H1 (cell line): ENCODE measurements around the gene CCDC28B. TPM values are rescaled to one million over a fixed set of nuclear protein-coding genes. Genes with fewer than 3 reads are reported as not detected.

Source experiments
- ATF3 ChIP-seq: IDR thresholded peaks from 2 replicates; pipeline ENCODE4 v1.6.1; 2011; ENCODE audit warnings: low read depth, mild to moderate bottlenecking, low read length; ENCODE audit not compliant: insufficient read depth
- BRCA1 ChIP-seq: IDR thresholded peaks from 2 replicates; pipeline ENCODE4 v1.6.1; 2012; ENCODE audit warnings: low read depth, low read length, improper control_type of control experiment
- CBX8 ChIP-seq: fragments of 300-800, 300-1000 bp; sonication (generic); IDR thresholded peaks from 2 replicates; pipeline ENCODE4 v1.7.1; 2016; ENCODE audit warnings: low read depth, low read length, borderline replicate concordance
- CHD1 ChIP-seq: IDR thresholded peaks from 2 replicates; pipeline ENCODE4 v1.6.1; 2012; ENCODE audit warnings: low read depth, low read length, improper control_type of control experiment
- CREB1 ChIP-seq: IDR thresholded peaks from 2 replicates; pipeline ENCODE4 v1.6.1; 2012; ENCODE audit warnings: inconsistent platforms
- EGR1 ChIP-seq: IDR thresholded peaks from 2 replicates; pipeline ENCODE4 v1.6.1; 2011; ENCODE audit warnings: low read depth, low read length, borderline replicate concordance
- EP300 ChIP-seq, 2 experiments: IDR thresholded peaks; 1 replicate in 1 of 2; 2 replicates in 1 of 2; pipeline ENCODE4 v1.6.1; 2011 to 2012; ENCODE audit warnings: low read depth in 2 of 2, low read length in 2 of 2, mild to moderate bottlenecking in 2 of 2, borderline replicate concordance in 1 of 2, inconsistent platforms in 1 of 2, moderate library complexity in 1 of 2
- EZH2 ChIP-seq: fragments of 200-600 bp; sonication (generic); IDR thresholded peaks from 2 replicates; pipeline ENCODE4 v1.7.1; 2012; ENCODE audit warnings: low read depth, mild to moderate bottlenecking, moderate library complexity, low read length, inconsistent platforms; ENCODE audit not compliant: severe bottlenecking
- GTF2F1 ChIP-seq: IDR thresholded peaks from 2 replicates; pipeline ENCODE4 v1.6.1; 2012; ENCODE audit warnings: low read depth, low read length, improper control_type of control experiment, borderline replicate concordance
- MAX ChIP-seq: IDR thresholded peaks from 2 replicates; pipeline ENCODE4 v1.6.1; 2012; ENCODE audit warnings: inconsistent platforms
- NRF1 ChIP-seq: IDR thresholded peaks from 2 replicates; pipeline ENCODE4 v1.6.1; 2011; ENCODE audit warnings: mild to moderate bottlenecking, low read depth, low read length, improper control_type of control experiment
- POLR2AphosphoS5 ChIP-seq: IDR thresholded peaks from 2 replicates; pipeline ENCODE4 v1.6.1; 2011; ENCODE audit warnings: low read depth, low read length
- POU5F1 ChIP-seq: IDR thresholded peaks from 2 replicates; pipeline ENCODE4 v1.6.1; 2011; ENCODE audit warnings: low read depth, mild to moderate bottlenecking, low read length, moderate library complexity
- RAD21 ChIP-seq, 2 experiments: IDR thresholded peaks in 1 of 2; conservative IDR thresholded peaks in 1 of 2; 2 replicates each; pipeline ENCODE4 v1.6.1; 2011; ENCODE audit warnings: low read depth in 2 of 2, low read length in 2 of 2, improper control_type of control experiment in 1 of 2, inconsistent platforms in 1 of 2, mild to moderate bottlenecking in 1 of 2, moderate library complexity in 1 of 2
- RNF2 ChIP-seq: fragments of 200-900, 300-1000 bp; sonication (generic); IDR thresholded peaks from 2 replicates; pipeline ENCODE4 v1.7.1; 2016; ENCODE audit warnings: borderline replicate concordance, low read depth, mild to moderate bottlenecking, antibody characterized with exemption, low read length; ENCODE audit not compliant: poor library complexity, severe bottlenecking; ENCODE audit errors: missing control alignments
- SAP30 ChIP-seq: fragments of 300-600 bp; sonication (generic); IDR thresholded peaks from 2 replicates; pipeline ENCODE4 v1.7.1; 2012; ENCODE audit warnings: low read length, moderate library complexity, mild to moderate bottlenecking, inconsistent platforms; ENCODE audit not compliant: insufficient read depth, insufficient replicate concordance
- SIX5 ChIP-seq: IDR thresholded peaks from 2 replicates; pipeline ENCODE4 v1.6.1; 2011; ENCODE audit warnings: mild to moderate bottlenecking, low read depth, low read length
- SP2 ChIP-seq: IDR thresholded peaks from 2 replicates; pipeline ENCODE4 v1.6.1; 2012; ENCODE audit warnings: mild to moderate bottlenecking, low read length, inconsistent platforms
- SUZ12 ChIP-seq: fragments of 200-600 bp; sonication (generic); IDR thresholded peaks from 2 replicates; pipeline ENCODE4 v1.6.1; 2012; ENCODE audit warnings: mild to moderate bottlenecking, inconsistent platforms, low read length, moderate library complexity, mixed read lengths
- TAF7 ChIP-seq: optimal IDR thresholded peaks from 2 replicates; pipeline ENCODE3; 2011; ENCODE audit warnings: low read depth, mild to moderate bottlenecking, inconsistent platforms, low read length, moderate library complexity, borderline replicate concordance
- TCF12 ChIP-seq: IDR thresholded peaks from 2 replicates; pipeline ENCODE4 v1.6.1; 2011; ENCODE audit warnings: low read depth, mild to moderate bottlenecking, low read length
- ZNF274 ChIP-seq: IDR thresholded peaks from 2 replicates; pipeline ENCODE4 v1.7.0; 2012; ENCODE audit warnings: low read length, borderline replicate concordance; ENCODE audit errors: extremely low read depth
- polyA plus RNA-seq, 7 experiments: library from polyadenylated mRNA; depleted of rRNA in 3 of 7; stranded (reverse) in 5 of 7; unstranded in 2 of 7; fragments of >200 nt in 5 of 7; fragments of 200-250 nt in 2 of 7; gene quantifications; 1 replicate in 5 of 7; 2 replicates in 1 of 7; 4 replicates in 1 of 7; pipeline versions ENCODE4 v1.2.1 to v1.2.3, GENCODE V29; 2011 to 2013; ENCODE audit warnings: missing spikeins in 2 of 7, mixed read lengths in 2 of 7
- total RNA-seq: library from RNA; stranded (reverse); fragmentation: NEBNext Ultra II Directional; extraction: Animal tissue kit (Norgen Biotek cat#: 25700); gene quantifications from 2 replicates; pipeline ENCODE4 v1.2.1, GENCODE V29; 2021

Gene CCDC28B
- total and polyA plus RNA-seq, 2 of the 8 experiments (the other 6 are each of a cell fraction or from before 2014, with no cell fraction given), result 16.7 to 17.1 TPM

GRCh38 chr1:32205401-32206370 lies 5.3 kb downstream of the CCDC28B start, which contains the start of gene IQCC (continued):
- peak; percentile 46 to 49 for TF ChIP-seq RAD21 (IDR thresholded peaks at IDR 0.05 in 1 of 2, conservative IDR thresholded peaks at IDR 0.05 in 1 of 2; ENCODE audit: low read depth in 2 of 2, low read length in 2 of 2)
- peak; percentile 93 for TF ChIP-seq EGR1
- TF ChIP-seq EZH2, result no peak
- TF ChIP-seq SAP30, result no peak
- TF ChIP-seq CBX8, result no peak
- no peak for TF ChIP-seq ZNF274
- no peak; the same call in 1 of the 2 replicates for TF ChIP-seq BRCA1
- no peak for TF ChIP-seq SP2
- no peak for TF ChIP-seq SUZ12
- peak; percentile 63; the same call in 1 of the 2 replicates for TF ChIP-seq POLR2AphosphoS5
- TF ChIP-seq CHD1, result no peak
- no peak for TF ChIP-seq TCF12
- peak; percentile 89 for TF ChIP-seq ATF3
- peak; percentile 97 for TF ChIP-seq CREB1
- TF ChIP-seq NRF1, result peak; percentile 93
- TF ChIP-seq EP300 (IDR thresholded peaks at IDR 0.05; ENCODE audit: borderline replicate concordance in 1 of 2, low read depth in 2 of 2, low read length in 2 of 2), result 0 out of 3 replicates have a peak, but pooled peaks of 1 of the 2 experiments have one; percentile 25
- TF ChIP-seq GTF2F1, result no peak
- no peak for TF ChIP-seq RNF2
- no peak for TF ChIP-seq POU5F1
- no peak for TF ChIP-seq SIX5
- TF ChIP-seq MAX, result peak; percentile 79
- TF ChIP-seq TAF7, result peak; percentile 54
